HCT116 (cell line): Measurements from ENCODE around the gene KANSL3. TPM values are rescaled to one million over a fixed set of nuclear protein-coding genes. Genes with fewer than 3 reads are reported as not detected.

Experiments used
- ATAC-seq: fragments of 200-7000 bp; cut with Tn5 transposase; 2 replicates; pipeline ENCODE4 v1.9.1; 2020; ENCODE audit warnings: mild to moderate bottlenecking, moderate library complexity
- BruUV-seq: library from RNA; stranded (reverse); fragments of 400-500 nt; replicated peaks from 2 replicates; lab custom pipeline; 2021; lab: Mats Ljungman, UMichigan
- CTCF ChIA-PET: fragments of 300-600 bp; sonication (Branson Sonifier 250); formaldehyde crosslinking; loops from one replicate; lab custom pipeline; 2021; ENCODE audit warnings: antibody characterized with exemption; lab: Charles Lee
- POLR2A ChIA-PET: fragments of 300-600, 350-600 bp; sonication (Branson Sonifier 250); formaldehyde crosslinking; loops from one replicate; lab custom pipeline; 2021; ENCODE audit warnings: antibody characterized with exemption; lab: Charles Lee
- RAD21 ChIA-PET, 2 experiments: fragments of 300-600 bp; sonication (Branson Sonifier 250); formaldehyde crosslinking; loops; one replicate each; lab custom pipeline; 2023; ENCODE audit warnings: low total read pairs in 2 of 2; ENCODE audit not compliant: uncharacterized antibody in 2 of 2, unreplicated experiment in 2 of 2, low non-redundant PET in 1 of 2; lab: Charles Lee
- DNase-seq: peaks from one replicate; pipeline ENCODE4 v3.0.0-alpha.2; 2010; ENCODE audit warnings: low read depth, low spot score
- H2AFZ ChIP-seq: fragments of 200-600 bp; shearing (Covaris generic), sonication (generic); 2 replicates; pipeline ENCODE4 v1.6.1; 2017; ENCODE audit warnings: low read depth, mixed run types, mixed read lengths, antibody characterized with exemption, low read length; ENCODE audit not compliant: poor library complexity, severe bottlenecking
- H3K27ac ChIP-seq: 2 replicates; pipeline ENCODE4 v1.5.1; 2012; ENCODE audit warnings: low read depth, low read length
- H3K27me3 ChIP-seq: fragments of 200-600 bp; sonication (generic); 2 replicates; pipeline ENCODE4 v1.6.1; 2016; ENCODE audit warnings: mixed run types, low read length, mixed read lengths; ENCODE audit not compliant: insufficient read depth
- H3K36me3 ChIP-seq, 2 experiments: fragments of 200-500 bp in 1 of 2; fragments of 200-600 bp in 1 of 2; sonication (Bioruptor generic) in 1 of 2; sonication (generic) in 1 of 2; 2 replicates each; pipeline versions ENCODE4 v1.5.1 to v1.6.1; 2014 to 2016; ENCODE audit warnings: low read length in 2 of 2, inconsistent platforms in 1 of 2, mixed read lengths in 1 of 2, mixed run types in 1 of 2; ENCODE audit not compliant: insufficient read depth in 2 of 2, control insufficient read depth in 1 of 2
- H3K4me1 ChIP-seq, 2 experiments: fragments of 200-600 bp in 1 of 2; sonication (generic) in 1 of 2; 2 replicates each; pipeline versions ENCODE4 v1.5.1 to v1.6.1; 2012 to 2017; ENCODE audit warnings: low read length in 2 of 2, inconsistent platforms in 1 of 2, mild to moderate bottlenecking in 1 of 2, mixed read lengths in 1 of 2, mixed run types in 1 of 2, moderate library complexity in 1 of 2; ENCODE audit not compliant: insufficient read depth in 2 of 2, control insufficient read depth in 1 of 2
- H3K4me2 ChIP-seq: fragments of 200-600 bp; sonication (generic); 2 replicates; pipeline ENCODE4 v1.6.1; 2017; ENCODE audit warnings: mixed run types, low read length, mixed read lengths
- H3K4me3 ChIP-seq, 2 experiments: fragments of 200-600 bp in 1 of 2; sonication (generic) in 1 of 2; replicated peaks in 1 of 2; 2 replicates each; pipeline ENCODE4 v1.5.1; 2011 to 2016; ENCODE audit warnings: low read length in 2 of 2, control low read depth in 1 of 2, low read depth in 1 of 2, mild to moderate bottlenecking in 1 of 2, mixed read lengths in 1 of 2, mixed run types in 1 of 2
- H3K79me2 ChIP-seq: fragments of 200-600 bp; sonication (generic); 2 replicates; pipeline ENCODE4 v1.6.1; 2017; ENCODE audit warnings: mild to moderate bottlenecking, mixed run types, low read length, moderate library complexity, mixed read lengths; ENCODE audit not compliant: insufficient read depth
- H3K9ac ChIP-seq: fragments of 200-600 bp; sonication (generic); 2 replicates; pipeline ENCODE4 v1.6.1; 2016; ENCODE audit warnings: low read length, mixed read lengths
- H3K9me2 ChIP-seq: fragments of 200-600 bp; sonication (generic), shearing (Covaris generic); 2 replicates; pipeline ENCODE4 v1.6.1; 2017; ENCODE audit warnings: mixed run types, mild to moderate bottlenecking, moderate library complexity; ENCODE audit not compliant: insufficient read depth
- H3K9me3 ChIP-seq, 2 experiments: fragments of 200-500 bp in 1 of 2; fragments of 200-600 bp in 1 of 2; sonication (Bioruptor generic) in 1 of 2; sonication (generic) in 1 of 2; 2 replicates each; pipeline ENCODE4 v1.6.1; 2014 to 2017; ENCODE audit warnings: low read length in 2 of 2, mixed read lengths in 2 of 2, inconsistent platforms in 1 of 2, low read depth in 1 of 2, mild to moderate bottlenecking in 1 of 2, mixed run types in 1 of 2, moderate library complexity in 1 of 2; ENCODE audit not compliant: control insufficient read depth in 1 of 2, insufficient read depth in 1 of 2
- H4K20me1 ChIP-seq: fragments of 200-600 bp; sonication (generic), shearing (Covaris generic); 2 replicates; pipeline ENCODE4 v1.6.1; 2017; ENCODE audit warnings: mixed run types, mild to moderate bottlenecking, moderate library complexity; ENCODE audit not compliant: insufficient read depth
- CBX3 ChIP-seq: IDR thresholded peaks from 2 replicates; pipeline ENCODE4 v1.6.1; 2012; ENCODE audit warnings: low read depth
- CTCF ChIP-seq, 3 experiments: fragments of 200-600 bp in 1 of 3; sonication (generic) in 1 of 3; IDR thresholded peaks in 2 of 3; conservative IDR thresholded peaks in 1 of 3; 2 replicates each; pipeline ENCODE4 v1.5.1; 2012 to 2017; ENCODE audit warnings: low read depth in 2 of 3, low read length in 2 of 3, antibody characterized with exemption in 1 of 3, borderline replicate concordance in 1 of 3, control low read depth in 1 of 3, mild to moderate bottlenecking in 1 of 3, mixed read lengths in 1 of 3, mixed run types in 1 of 3, moderate library complexity in 1 of 3; ENCODE audit not compliant: insufficient read depth in 1 of 3
- ELF1 ChIP-seq: IDR thresholded peaks from 2 replicates; pipeline ENCODE4 v1.6.1; 2012; ENCODE audit warnings: low read depth, borderline replicate concordance
- EZH2 ChIP-seq: fragments of 200-600 bp; sonication (generic); IDR thresholded peaks from 2 replicates; pipeline ENCODE4 v1.6.1; 2017; ENCODE audit warnings: antibody characterized with exemption, mixed run types
- MAX ChIP-seq: IDR thresholded peaks from 2 replicates; pipeline ENCODE4 v1.6.1; 2012
- POLR2A ChIP-seq: IDR thresholded peaks from 2 replicates; pipeline ENCODE4 v1.7.0; 2011; ENCODE audit warnings: borderline replicate concordance; ENCODE audit not compliant: insufficient read depth, insufficient read length; ENCODE audit errors: extremely low read depth
- POLR2AphosphoS5 ChIP-seq: IDR thresholded peaks from 2 replicates; pipeline ENCODE4 v1.6.1; 2011; ENCODE audit warnings: mild to moderate bottlenecking, low read depth, low read length, moderate library complexity
- SIN3A ChIP-seq: IDR thresholded peaks from 2 replicates; pipeline ENCODE4 v1.6.1; 2012; ENCODE audit warnings: low read depth
- SP1 ChIP-seq: IDR thresholded peaks from 2 replicates; pipeline ENCODE4 v1.6.1; 2012; ENCODE audit warnings: low read depth
- SRF ChIP-seq: IDR thresholded peaks from 2 replicates; pipeline ENCODE4 v1.6.1; 2012; ENCODE audit warnings: low read depth
- TCF7L2 ChIP-seq: IDR thresholded peaks from 2 replicates; pipeline ENCODE4 v1.7.0; 2011; ENCODE audit warnings: borderline replicate concordance, inconsistent platforms; ENCODE audit not compliant: insufficient read depth, insufficient read length; ENCODE audit errors: extremely low read depth
- ZNF274 ChIP-seq: fragments of 200-500 bp; sonication (Bioruptor generic); IDR thresholded peaks from 2 replicates; pipeline ENCODE4 v1.6.1; 2014; ENCODE audit warnings: mild to moderate bottlenecking, low read depth, low read length, inconsistent platforms
- intact Hi-C: fragments of 100-400 bp; cut with micrococcal nuclease; formaldehyde crosslinking; loops from 2 replicates; pipeline ENCODE4 v1.10.0; 2022
- total RNA-seq: library from RNA; stranded (reverse); gene quantifications from one replicate; pipeline ENCODE4 v1.2.1, GENCODE V29; 2021; ENCODE audit not compliant: unreplicated experiment

The KANSL3 gene
- total RNA-seq, 1 experiment from 2014 or later = 35.8 TPM

GRCh38 chr2:96638144-96639121 is at the start of gene KANSL3 (continued):
- TF ChIP-seq TCF7L2 (peak; percentile 42), POLR2A (peak; percentile 80), CBX3 (peak; percentile 99), EZH2 (no peak), ELF1 (peak; percentile 46; the same call in 1 of the 2 replicates), SP1 (peak; percentile 100), SIN3A (peak; percentile 91)
- TF ChIP-seq, all 23 proteins: peak for 14

- no peak for ATAC-seq
- H3K79me2 ChIP-seq = no peaks in the 10 kb centered on the region
- POLR2A ChIA-PET = no interaction called here
- no peak overlapping the region for H2AFZ ChIP-seq
- CTCF ChIA-PET = no interaction called here
- intact Hi-C loops = no loop called here
- no peak overlapping the region for H3K9ac ChIP-seq
- no peaks in the 10 kb centered on the region for H3K9me3 ChIP-seq
- H3K4me2 ChIP-seq = no peak overlapping the region
- H3K27ac ChIP-seq = no peak overlapping the region
- no peak for DNase-seq
- RAD21 ChIA-PET = no interaction called here
- H3K9me2 ChIP-seq = no peaks in the 10 kb centered on the region
- TF ChIP-seq EZH2 (no peak), SP1 (no peak), SRF (no peak), POLR2A (no peak), POLR2AphosphoS5 (no peak), TCF7L2 (no peak), ZNF274 (no peak), MAX (no peak), CTCF (IDR thresholded peaks at IDR 0.05 in 2 of 3, conservative IDR thresholded peaks at IDR 0.05 in 1 of 3; ENCODE audit: borderline replicate concordance in 1 of 3, insufficient read depth in 1 of 3, low read depth in 2 of 3, low read length in 2 of 3) (no peak)
- TF ChIP-seq, all 23 proteins: peak for 0
- no peaks in the 10 kb centered on the region for H3K27me3 ChIP-seq
- H3K36me3 ChIP-seq = no peaks in the 10 kb centered on the region
- H4K20me1 ChIP-seq = no peaks in the 10 kb centered on the region
- BruUV-seq = no TSS peak
- H3K4me3 ChIP-seq = no peak overlapping the region
- no peaks in the 10 kb centered on the region for H3K4me1 ChIP-seq
Observed at GRCh38 chr2:96687266-96687665, 49.2 kb upstream of the KANSL3 start.
